Adrenal gland (tissue), 12 donors: ENCODE data around the gene TICRR. TPM values are rescaled to one million over a fixed set of nuclear protein-coding genes. Genes with fewer than 3 reads are reported as not detected.

ENCODE experiments used
- DNase-seq, 7 donors: peaks; one replicate each; pipeline ENCODE4 v3.0.0-alpha.2; 2019 to 2020
- H3K27ac ChIP-seq, 5 donors: fragments of 200-600 bp; sonication (generic) in 4 of 5; 1 replicate in 3 of 5; 2 replicates in 2 of 5; pipeline versions ENCODE4 v1.5.1 to v1.8.0; 2016 to 2020; ENCODE audit warnings: mild to moderate bottlenecking in 1 of 5
- H3K27me3 ChIP-seq: fragments of 200-600 bp; 2 replicates; pipeline ENCODE4 v1.8.0; 2021
- H3K36me3 ChIP-seq, 2 donors: fragments of 200-600 bp; replicated peaks in 1 of 2; 1 replicate in 1 of 2; 2 replicates in 1 of 2; pipeline versions ENCODE4 v1.5.1 to v1.8.0; 2018 to 2022
- H3K4me1 ChIP-seq, 2 donors: fragments of 200-600 bp; replicated peaks in 1 of 2; 1 replicate in 1 of 2; 2 replicates in 1 of 2; pipeline versions ENCODE4 v1.5.1 to v1.8.0; 2018 to 2021
- H3K4me3 ChIP-seq, 4 donors: fragments of 200-600 bp; sonication (generic) in 3 of 4; one replicate each; pipeline ENCODE4 v1.5.1; 2016 to 2018
- H3K9me3 ChIP-seq, 3 donors: fragments of 200-600 bp; sonication (generic) in 1 of 3; replicated peaks in 1 of 3; 1 replicate in 2 of 3; 2 replicates in 1 of 3; pipeline versions ENCODE4 v1.5.1 to v1.8.0; 2016 to 2021
- POLR2A ChIP-seq, 2 donors: fragments of 450-650 bp; IDR thresholded peaks; one replicate each; pipeline ENCODE4 v1.6.1; 2017; ENCODE audit warnings: antibody characterized with exemption in 2 of 2, mild to moderate bottlenecking in 2 of 2, moderate library complexity in 1 of 2
- WGBS, 4 donors: extraction: QIAGEN DNeasy Blood & Tissue Kit in 2 of 4; methylation state at CpG; one replicate each; pipeline versions ENCODE4 v1.1.5 to v1.1.7; 2013 to 2017; 5-methylcytosine and 5-hydroxymethylcytosine counted together
- intact Hi-C, 2 donors: fragments of 100-400 bp; cut with DNase I; formaldehyde crosslinking; loops; one replicate each; pipeline versions ENCODE4 v1.14.1 to v1.15.0; 2022 to 2023
- polyA plus RNA-seq, 3 donors: library from polyadenylated mRNA; stranded (reverse); fragments of 200-250 nt in 2 of 3; fragments of 350-450 nt in 1 of 3; fragmentation: Illumina TruSeq in 1 of 3; extraction: RNeasy Lipid Tissue Mini Kit (QIAGEN cat#74804) in 1 of 3; gene quantifications; one replicate each; pipeline ENCODE4 v1.2.3, GENCODE V29; 2013 to 2014
- total RNA-seq, 9 donors: library from RNA; depleted of rRNA in 4 of 9; stranded (reverse); fragments of >200 nt in 4 of 9; fragments of 120-200 nt in 1 of 9; fragmentation: NEBNext Ultra II Directional in 1 of 9; extraction: Animal tissue kit (Norgen Biotek cat#: 25700) in 1 of 9; gene quantifications; one replicate each; pipeline versions ENCODE4 v1.1.0 to v1.2.4, GENCODE V29; 2013 to 2023
- TF ChIP-seq, protein P1 (sequence below), 6 experiments: fragments of 450-650 bp in 4 of 6; fragments of 200-600 bp in 2 of 6; sonication (generic) in 1 of 6; IDR thresholded peaks; 1 replicate in 5 of 6; 2 replicates in 1 of 6; pipeline versions ENCODE4 v1.5.1 to v1.8.0; 2016 to 2021; ENCODE audit warnings: antibody characterized with exemption in 6 of 6, mild to moderate bottlenecking in 2 of 6, moderate library complexity in 1 of 6
- donor health status: healthy with polysubstance abuse.
- donor health status: Bipolar disorder and iron deficiency.
- donor health status: DM: yes; HTN: yes; CAD: no.
- donor health status: DM: no; HTN: no; CAD: no.
- donor health status: DM: no; HTN: no; CAD: no.
- donor health status: DM: yes; HTN: yes; CAD: no.

The TICRR gene
- total and polyA plus RNA-seq, 12 donors = 0.10 to 2.4 (median 0.19) TPM; not detected in 1

DNA sequence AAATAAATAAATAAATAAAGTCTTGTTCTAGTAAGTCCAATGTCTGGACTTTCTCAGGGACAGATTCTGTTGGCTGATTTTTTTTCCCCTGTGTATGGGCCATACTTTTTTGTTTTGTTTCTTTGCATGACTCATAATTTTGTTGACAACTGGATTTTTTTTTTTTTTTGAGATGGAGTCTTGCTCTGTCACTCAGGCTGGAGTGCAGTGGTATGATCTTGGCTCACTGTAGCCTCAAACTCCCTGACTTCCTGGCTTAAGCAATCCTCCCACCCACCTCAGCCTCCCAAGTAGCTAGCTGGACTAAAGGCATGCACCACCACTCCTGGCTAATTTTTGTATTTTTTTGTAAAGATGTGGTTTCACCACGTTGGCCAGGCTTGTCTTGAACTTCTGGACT lies 38.9 kb downstream of the TICRR start:
- DNase-seq = no peak
- TF ChIP-seq, protein P1, sequence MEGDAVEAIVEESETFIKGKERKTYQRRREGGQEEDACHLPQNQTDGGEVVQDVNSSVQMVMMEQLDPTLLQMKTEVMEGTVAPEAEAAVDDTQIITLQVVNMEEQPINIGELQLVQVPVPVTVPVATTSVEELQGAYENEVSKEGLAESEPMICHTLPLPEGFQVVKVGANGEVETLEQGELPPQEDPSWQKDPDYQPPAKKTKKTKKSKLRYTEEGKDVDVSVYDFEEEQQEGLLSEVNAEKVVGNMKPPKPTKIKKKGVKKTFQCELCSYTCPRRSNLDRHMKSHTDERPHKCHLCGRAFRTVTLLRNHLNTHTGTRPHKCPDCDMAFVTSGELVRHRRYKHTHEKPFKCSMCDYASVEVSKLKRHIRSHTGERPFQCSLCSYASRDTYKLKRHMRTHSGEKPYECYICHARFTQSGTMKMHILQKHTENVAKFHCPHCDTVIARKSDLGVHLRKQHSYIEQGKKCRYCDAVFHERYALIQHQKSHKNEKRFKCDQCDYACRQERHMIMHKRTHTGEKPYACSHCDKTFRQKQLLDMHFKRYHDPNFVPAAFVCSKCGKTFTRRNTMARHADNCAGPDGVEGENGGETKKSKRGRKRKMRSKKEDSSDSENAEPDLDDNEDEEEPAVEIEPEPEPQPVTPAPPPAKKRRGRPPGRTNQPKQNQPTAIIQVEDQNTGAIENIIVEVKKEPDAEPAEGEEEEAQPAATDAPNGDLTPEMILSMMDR (IDR thresholded peaks at IDR 0.05) = no peak
- no peak for TF ChIP-seq POLR2A (IDR thresholded peaks at IDR 0.05)
- Histone ChIP-seq H3K36me3 (no peaks in the 10 kb centered on the region), H3K27ac (no peak overlapping the region), H3K9me3 (no peaks in the 10 kb centered on the region), H3K27me3 (no peaks in the 10 kb centered on the region), H3K4me3 (no peak overlapping the region), H3K4me1 (no peaks in the 10 kb centered on the region)
- intact Hi-C loops = no loop called here
- WGBS, 4 donors = 92 to 100% (median 97%) methylated on average over 1 of the region's 1 CpG

GRCh38 chr15:89615135-89615534 lies 39.9 kb downstream of the TICRR start:
- H3K4me3 ChIP-seq = no peak overlapping the region
- no peak overlapping the region for H3K27ac ChIP-seq
- 86 to 91% (median 88%) methylated on average over 1 of the region's 1 CpG for WGBS, 4 donors
- H3K9me3 ChIP-seq = no peaks in the 10 kb centered on the region
- no peak for TF ChIP-seq POLR2A (IDR thresholded peaks at IDR 0.05)
- TF ChIP-seq, protein P1 (IDR thresholded peaks at IDR 0.05) = no peak
- H3K4me1 ChIP-seq = no peaks in the 10 kb centered on the region
- DNase-seq = no peak
- intact Hi-C loops = no loop called here
- no peaks in the 10 kb centered on the region for H3K36me3 ChIP-seq
- H3K27me3 ChIP-seq = no peaks in the 10 kb centered on the region

DNA sequence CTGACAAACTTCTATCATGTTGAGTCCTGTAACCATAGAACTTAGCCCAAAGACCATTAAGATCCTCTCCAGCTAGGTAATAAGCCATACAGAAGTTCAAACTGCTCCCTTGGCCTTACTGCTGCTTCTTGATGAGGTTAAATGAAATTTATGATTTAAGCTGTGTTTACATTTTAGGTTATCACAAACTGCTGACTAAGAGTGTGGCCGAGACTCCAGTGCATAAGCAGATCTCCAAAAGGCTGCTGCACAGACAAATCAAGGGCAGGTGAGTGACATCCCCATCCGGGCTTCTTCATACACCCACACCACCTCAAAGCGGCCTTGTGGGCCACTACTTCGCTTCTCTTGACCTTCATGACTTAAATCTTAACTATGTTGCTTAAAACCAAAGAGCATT lies 41.0 kb downstream of the TICRR start:
- H3K4me1 ChIP-seq = no peaks in the 10 kb centered on the region
- no peak overlapping the region for H3K27ac ChIP-seq
- no peaks in the 10 kb centered on the region for H3K9me3 ChIP-seq
- intact Hi-C loops = no loop called here
- no peak for DNase-seq
- H3K27me3 ChIP-seq = no peaks in the 10 kb centered on the region
- 78 to 88% (median 84%) methylated on average over 4 of the region's 4 CpGs for WGBS, 4 donors
- TF ChIP-seq, protein P1 (IDR thresholded peaks at IDR 0.05) = no peak
- no peak for TF ChIP-seq POLR2A (IDR thresholded peaks at IDR 0.05)
- H3K4me3 ChIP-seq = no peak overlapping the region
- no peaks in the 10 kb centered on the region for H3K36me3 ChIP-seq

- intact Hi-C loops = no loop called here
- no peak overlapping the region for H3K27ac ChIP-seq
- DNase-seq = no peak
- H3K27me3 ChIP-seq = no peaks in the 10 kb centered on the region
- peaks cover 0 to 5% of the 10 kb centered on the region in 2 donors for H3K36me3 ChIP-seq
- TF ChIP-seq, protein P1 (IDR thresholded peaks at IDR 0.05) = no peak
- TF ChIP-seq POLR2A (IDR thresholded peaks at IDR 0.05) = no peak
- no peaks in the 10 kb centered on the region for H3K4me1 ChIP-seq
- H3K4me3 ChIP-seq = no peak overlapping the region
- WGBS, 4 donors = 72 to 78% (median 73%) methylated on average over 4 of the region's 4 CpGs
- H3K9me3 ChIP-seq = no peaks in the 10 kb centered on the region
Measured at GRCh38 chr15:89621547-89621946, 46.3 kb downstream of the TICRR start.
